ENCODE measurements around the gene FAM161A.

DNA sequence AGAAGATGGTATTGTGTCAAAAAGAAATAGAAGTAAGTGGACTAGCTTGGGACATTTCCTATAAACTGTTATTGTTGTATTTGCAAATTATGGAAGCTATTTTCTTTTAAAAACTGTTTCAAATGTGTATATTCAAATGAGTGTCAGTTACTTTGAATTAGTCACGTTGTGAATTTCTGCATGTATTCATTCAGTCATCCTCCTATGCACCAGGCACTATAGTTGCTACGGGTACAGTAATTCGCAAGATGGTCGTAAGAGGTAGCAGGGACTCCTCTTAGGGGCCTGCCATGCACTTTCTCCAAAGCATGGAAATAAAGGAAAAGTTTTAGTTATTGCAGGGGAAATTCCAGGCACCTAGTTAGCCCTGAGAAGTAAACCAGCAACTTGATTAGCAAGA lies 51.3 kb downstream of the FAM161A start:
- TF ChIP-seq, protein P1, sequence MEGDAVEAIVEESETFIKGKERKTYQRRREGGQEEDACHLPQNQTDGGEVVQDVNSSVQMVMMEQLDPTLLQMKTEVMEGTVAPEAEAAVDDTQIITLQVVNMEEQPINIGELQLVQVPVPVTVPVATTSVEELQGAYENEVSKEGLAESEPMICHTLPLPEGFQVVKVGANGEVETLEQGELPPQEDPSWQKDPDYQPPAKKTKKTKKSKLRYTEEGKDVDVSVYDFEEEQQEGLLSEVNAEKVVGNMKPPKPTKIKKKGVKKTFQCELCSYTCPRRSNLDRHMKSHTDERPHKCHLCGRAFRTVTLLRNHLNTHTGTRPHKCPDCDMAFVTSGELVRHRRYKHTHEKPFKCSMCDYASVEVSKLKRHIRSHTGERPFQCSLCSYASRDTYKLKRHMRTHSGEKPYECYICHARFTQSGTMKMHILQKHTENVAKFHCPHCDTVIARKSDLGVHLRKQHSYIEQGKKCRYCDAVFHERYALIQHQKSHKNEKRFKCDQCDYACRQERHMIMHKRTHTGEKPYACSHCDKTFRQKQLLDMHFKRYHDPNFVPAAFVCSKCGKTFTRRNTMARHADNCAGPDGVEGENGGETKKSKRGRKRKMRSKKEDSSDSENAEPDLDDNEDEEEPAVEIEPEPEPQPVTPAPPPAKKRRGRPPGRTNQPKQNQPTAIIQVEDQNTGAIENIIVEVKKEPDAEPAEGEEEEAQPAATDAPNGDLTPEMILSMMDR (IDR thresholded peaks at IDR 0.05) = no peak
- TF ChIP-seq POLR2A (IDR thresholded peaks at IDR 0.05) = no peak
